H9 (cell line): ENCODE measurements around the gene PACC1. TPM values are rescaled to one million over a fixed set of nuclear protein-coding genes. Genes with fewer than 3 reads are reported as not detected.
"Not testable (repeated sequence)": the region's sequence is repeated elsewhere in the genome, so short reads cannot be mapped to it uniquely, and the experiment has no call there.

Source experiments
- DNase-seq: peaks from one replicate; pipeline ENCODE4 v3.0.0-alpha.2; 2017
- H2AFZ ChIP-seq: one replicate; pipeline ENCODE4 v1.6.1; 2013; ENCODE audit warnings: mild to moderate bottlenecking, low read length, control low read depth, moderate library complexity
- H2AK5ac ChIP-seq: 2 replicates; pipeline ENCODE4 v1.6.1; 2013; ENCODE audit warnings: low read length, control low read depth, mixed read lengths; ENCODE audit not compliant: insufficient read length
- H2BK120ac ChIP-seq: one replicate; pipeline ENCODE4 v1.6.1; 2013; ENCODE audit warnings: low read depth, mild to moderate bottlenecking, low read length, control low read depth, inconsistent platforms; ENCODE audit not compliant: poor library complexity, severe bottlenecking
- H2BK12ac ChIP-seq: 2 replicates; pipeline ENCODE4 v1.6.1; 2013; ENCODE audit warnings: low read length, control low read depth, mixed read lengths, low read depth; ENCODE audit not compliant: insufficient read length
- H2BK15ac ChIP-seq: 2 replicates; pipeline ENCODE4 v1.6.1; 2013; ENCODE audit warnings: low read depth, low read length, control low read depth
- H2BK20ac ChIP-seq: one replicate; pipeline ENCODE4 v1.6.1; 2013; ENCODE audit warnings: low read depth, mild to moderate bottlenecking, low read length, control low read depth, inconsistent platforms; ENCODE audit not compliant: poor library complexity, severe bottlenecking
- H2BK5ac ChIP-seq: 2 replicates; pipeline ENCODE4 v1.6.1; 2013; ENCODE audit warnings: low read length, control low read depth, mixed read lengths; ENCODE audit not compliant: insufficient read length
- H3K14ac ChIP-seq: 2 replicates; pipeline ENCODE4 v1.6.1; 2013; ENCODE audit warnings: low read length, control low read depth; ENCODE audit not compliant: insufficient read depth
- H3K18ac ChIP-seq: 2 replicates; pipeline ENCODE4 v1.6.1; 2013; ENCODE audit warnings: low read depth, mild to moderate bottlenecking, mixed read lengths, low read length, control low read depth; ENCODE audit not compliant: insufficient read length
- H3K23ac ChIP-seq: 2 replicates; pipeline ENCODE4 v1.6.1; 2013; ENCODE audit warnings: low read length, control low read depth, mixed read lengths, low read depth; ENCODE audit not compliant: insufficient read length
- H3K23me2 ChIP-seq: 2 replicates; pipeline ENCODE4 v1.6.1; 2013; ENCODE audit warnings: low read depth, mild to moderate bottlenecking, mixed read lengths, low read length, control low read depth; ENCODE audit not compliant: insufficient read length, poor library complexity, severe bottlenecking
- H3K27ac ChIP-seq: 2 replicates; pipeline ENCODE4 v1.5.1; 2013; ENCODE audit warnings: low read length, control low read depth, mixed read lengths, low read depth; ENCODE audit not compliant: insufficient read length
- H3K27me3 ChIP-seq: 2 replicates; pipeline ENCODE4 v1.6.1; 2013; ENCODE audit warnings: low read length, control low read depth, inconsistent platforms; ENCODE audit not compliant: insufficient read depth
- H3K4ac ChIP-seq: 2 replicates; pipeline ENCODE4 v1.6.1; 2013; ENCODE audit warnings: low read depth, mild to moderate bottlenecking, control low read depth, inconsistent platforms, low read length, moderate library complexity
- H3K4me1 ChIP-seq: 2 replicates; pipeline ENCODE4 v1.6.1; 2013; ENCODE audit warnings: low read length, control low read depth, inconsistent platforms; ENCODE audit not compliant: insufficient read depth
- H3K4me2 ChIP-seq: 2 replicates; pipeline ENCODE4 v1.6.1; 2013; ENCODE audit warnings: low read length, control low read depth, mixed read lengths; ENCODE audit not compliant: insufficient read length, insufficient read depth
- H3K56ac ChIP-seq: 2 replicates; pipeline ENCODE4 v1.6.1; 2013; ENCODE audit warnings: low read depth, mild to moderate bottlenecking, mixed read lengths, low read length, control low read depth; ENCODE audit not compliant: insufficient read length
- H3K79me1 ChIP-seq: 2 replicates; pipeline ENCODE4 v1.6.1; 2013; ENCODE audit warnings: low read depth, mild to moderate bottlenecking, moderate library complexity, low read length, control low read depth, inconsistent platforms; ENCODE audit not compliant: insufficient read depth, poor library complexity, severe bottlenecking
- H3K79me2 ChIP-seq: 2 replicates; pipeline ENCODE4 v1.6.1; 2013; ENCODE audit warnings: low read length, control low read depth, inconsistent platforms; ENCODE audit not compliant: insufficient read depth
- H3K9ac ChIP-seq: 2 replicates; pipeline ENCODE4 v1.6.1; 2013; ENCODE audit warnings: low read length, control low read depth, mixed read lengths; ENCODE audit not compliant: insufficient read length; ENCODE audit errors: extremely low read depth
- H3K9me3 ChIP-seq: one replicate; pipeline ENCODE4 v1.6.1; 2013; ENCODE audit warnings: low read depth, low read length, inconsistent platforms; ENCODE audit not compliant: control insufficient read depth
- H3T11ph ChIP-seq: one replicate; pipeline ENCODE4 v1.6.1; 2013; ENCODE audit warnings: mild to moderate bottlenecking, low read length, control low read depth, inconsistent platforms
- H4K20me1 ChIP-seq: one replicate; pipeline ENCODE4 v1.6.1; 2013; ENCODE audit not compliant: control insufficient read depth, insufficient read length, insufficient read depth
- H4K5ac ChIP-seq: 2 replicates; pipeline ENCODE4 v1.6.1; 2013; ENCODE audit warnings: low read depth, mild to moderate bottlenecking, mixed read lengths, low read length, control low read depth; ENCODE audit not compliant: insufficient read length
- H4K8ac ChIP-seq: replicated peaks from 2 replicates; pipeline ENCODE4 v1.6.1; 2013; ENCODE audit warnings: low read length, control low read depth, mixed read lengths, low read depth; ENCODE audit not compliant: insufficient read length
- H4K91ac ChIP-seq: 2 replicates; pipeline ENCODE4 v1.6.1; 2013; ENCODE audit warnings: low read depth, mild to moderate bottlenecking, moderate library complexity, mixed read lengths, low read length, control low read depth; ENCODE audit not compliant: insufficient read length
- H3K27ac Mint-ChIP-seq, 3 experiments: 2 replicates in 2 of 3; 3 replicates in 1 of 3; pipeline ENCODE4 v1.8.0; 2020 to 2021; ENCODE audit warnings: mixed read lengths in 3 of 3, mild to moderate bottlenecking in 1 of 3, moderate library complexity in 1 of 3
- H3K27me3 Mint-ChIP-seq: 2 replicates; pipeline ENCODE4 v1.8.0; 2021; ENCODE audit warnings: low read depth, mild to moderate bottlenecking, moderate library complexity, mixed read lengths
- H3K36me3 Mint-ChIP-seq, 3 experiments: 2 replicates in 2 of 3; 3 replicates in 1 of 3; pipeline ENCODE4 v1.8.0; 2020 to 2021; ENCODE audit warnings: low read depth in 3 of 3, mixed read lengths in 3 of 3; ENCODE audit not compliant: insufficient read depth in 1 of 3
- H3K4me1 Mint-ChIP-seq, 2 experiments: 2 replicates each; pipeline ENCODE4 v1.8.0; 2020; ENCODE audit warnings: mixed read lengths in 2 of 2
- H3K4me3 Mint-ChIP-seq, 2 experiments: 2 replicates in 1 of 2; 3 replicates in 1 of 2; pipeline ENCODE4 v1.8.0; 2020 to 2021; ENCODE audit warnings: mild to moderate bottlenecking in 2 of 2, mixed read lengths in 2 of 2, moderate library complexity in 1 of 2
- H3K9me3 Mint-ChIP-seq, 2 experiments: 2 replicates in 1 of 2; 3 replicates in 1 of 2; pipeline ENCODE4 v1.8.0; 2020; ENCODE audit warnings: mild to moderate bottlenecking in 2 of 2, mixed read lengths in 2 of 2, moderate library complexity in 1 of 2
- CTCF ChIP-seq: fragments of 200-600 bp; sonication (generic); conservative IDR thresholded peaks from 3 replicates; pipeline ENCODE4 v1.8.0; 2021; ENCODE audit warnings: antibody characterized with exemption, mild to moderate bottlenecking
- whole genome bisulfite sequencing: extraction: QIAGEN DNeasy Blood & Tissue Kit; methylation state at CpG from one replicate; pipeline ENCODE4 v1.1.7; 2013; ENCODE audit warnings: missing lambda C conversion rate, low lambda C conversion rate, mixed read lengths; ENCODE audit not compliant: insufficient read length; ENCODE audit errors: extremely low coverage; 5-methylcytosine and 5-hydroxymethylcytosine counted together
- total RNA-seq: library from RNA; stranded (reverse); gene quantifications from 2 replicates; pipeline ENCODE4 v1.2.1, GENCODE V29; 2021

PACC1 gene
- total RNA-seq, 1 experiment from 2014 or later: 10.9 TPM

- no peak overlapping the region for H2BK20ac ChIP-seq
- no peak overlapping the region for H2BK12ac ChIP-seq
- Mint-ChIP-seq H3K9me3 (peaks cover 34 to 41% of the 10 kb centered on the region in 2 experiments), H3K4me3 (no peak overlapping the region), H3K27me3 (no peaks in the 10 kb centered on the region), H3K27ac (no peak overlapping the region), H3K36me3 (peaks cover 58 to 78% (median 63%) of the 10 kb centered on the region in 3 experiments), H3K4me1 (no peaks in the 10 kb centered on the region)
- no peak overlapping the region for H3K9ac ChIP-seq
- H3K4me1 ChIP-seq: no peaks in the 10 kb centered on the region
- no peak overlapping the region for H4K91ac ChIP-seq
- no CpG with 5 or more reads among the region's 3 CpGs for WGBS
- no peaks in the 10 kb centered on the region for H3K79me1 ChIP-seq
- no peak overlapping the region for H3K4me2 ChIP-seq
- no peak overlapping the region for H3K27ac ChIP-seq
- no peaks in the 10 kb centered on the region for H3K79me2 ChIP-seq
- no peak overlapping the region for H3K18ac ChIP-seq
- DNase-seq: no peak
- H3K9me3 ChIP-seq: peaks cover 5% of the 10 kb centered on the region
- no peak overlapping the region for H4K8ac ChIP-seq
- no peak overlapping the region for H3K23ac ChIP-seq
- no peak overlapping the region for H2AFZ ChIP-seq
- H4K20me1 ChIP-seq: no peaks in the 10 kb centered on the region
- no peak overlapping the region for H3K14ac ChIP-seq
- H3K56ac ChIP-seq: no peak overlapping the region
- no peaks in the 10 kb centered on the region for H3K23me2 ChIP-seq
- no peak overlapping the region for H2BK5ac ChIP-seq
- no peak overlapping the region for H2AK5ac ChIP-seq
- no peak overlapping the region for H4K5ac ChIP-seq
- no peak overlapping the region for H2BK15ac ChIP-seq
- H2BK120ac ChIP-seq: no peak overlapping the region
- H3T11ph ChIP-seq: no peak overlapping the region
- TF ChIP-seq CTCF: no peak
- no peak overlapping the region for H3K4ac ChIP-seq
- H3K27me3 ChIP-seq: no peaks in the 10 kb centered on the region
These were observed 18.0 kb downstream of the PACC1 start for GRCh38 chr1:212396638-212397037.

GRCh38 chr1:212395678-212396437 lies 18.8 kb downstream of the PACC1 start:
- H3K9me3 ChIP-seq, H3K9ac ChIP-seq, H2BK12ac ChIP-seq, H2AK5ac ChIP-seq, H2BK120ac ChIP-seq, H4K91ac ChIP-seq, H4K8ac ChIP-seq, H3K4me2 ChIP-seq, H2AFZ ChIP-seq, H3K27me3 ChIP-seq, H3K56ac ChIP-seq, H3K23ac ChIP-seq, H3K18ac ChIP-seq, H3K4me1 Mint-ChIP-seq, H3K4ac ChIP-seq, H3K79me2 ChIP-seq, H3K27me3 Mint-ChIP-seq, H3K27ac ChIP-seq, H4K20me1 ChIP-seq, H3K23me2 ChIP-seq, H3K4me1 ChIP-seq, H4K5ac ChIP-seq, H3K14ac ChIP-seq, H3K79me1 ChIP-seq, H3T11ph ChIP-seq, H2BK5ac ChIP-seq, H2BK15ac ChIP-seq, H3K4me3 Mint-ChIP-seq, H3K27ac Mint-ChIP-seq, H2BK20ac ChIP-seq, DNase-seq: not testable (repeated sequence)
- H3K36me3 Mint-ChIP-seq: peaks cover 65 to 82% (median 71%) of the 10 kb centered on the region in 3 experiments
- H3K9me3 Mint-ChIP-seq: peaks cover 42 to 49% of the 10 kb centered on the region in 2 experiments
- no CpG with 5 or more reads among the region's 6 CpGs for WGBS
